GM12878 (cell line): ENCODE measurements around the gene CSNK1G2. TPM values are rescaled to one million over a fixed set of nuclear protein-coding genes. Genes with fewer than 3 reads are reported as not detected.
A peak's percentile ranks its signal among the peaks of the same experiment; 100 is the strongest.

Source experiments
- ATAC-seq: fragments of 200-7000 bp; cut with Tn5 transposase; 3 replicates; pipeline ENCODE4 v1.9.1; 2020; ENCODE audit warnings: mild to moderate bottlenecking, moderate library complexity
- BruUV-seq: library from RNA; stranded (reverse); fragments of 400-500 nt; replicated peaks from 2 replicates; lab custom pipeline; 2021; lab: Mats Ljungman, UMichigan
- CTCF ChIA-PET: fragments of 300-600 bp; sonication (Branson Sonifier 250); formaldehyde crosslinking; extraction: SDS; loops from one replicate; lab custom pipeline; 2021; ENCODE audit warnings: inconsistent platforms; lab: Yijun Ruan, JAX
- POLR2A ChIA-PET: fragments of 350-600 bp; formaldehyde crosslinking; extraction: SDS; loops from one replicate; lab custom pipeline; 2021; ENCODE audit warnings: inconsistent platforms; lab: Charles Lee
- RAD21 ChIA-PET: fragments of 300-600 bp; sonication (Branson Sonifier 250); formaldehyde crosslinking; loops from one replicate; lab custom pipeline; 2023; ENCODE audit warnings: antibody characterized with exemption; ENCODE audit not compliant: unreplicated experiment; lab: Charles Lee
- SMC1A ChIA-PET: fragments of 300-600 bp; sonication (Branson Sonifier 250); formaldehyde crosslinking; loops from one replicate; lab custom pipeline; 2023; ENCODE audit not compliant: unreplicated experiment, uncharacterized antibody; lab: Charles Lee
- DNase-seq: peaks from one replicate; pipeline ENCODE4 v3.0.0-alpha.2; 2011; ENCODE audit warnings: low read depth, low spot score
- FAIRE-seq: peaks from 3 replicates; lab custom pipeline; 2011; peaks lifted over from hg19 to GRCh38; lab: Jason Lieb, UNC
- H2AFZ ChIP-seq: 2 replicates; pipeline ENCODE4 v1.6.0; 2011; ENCODE audit warnings: low read depth, low read length, control low read depth; ENCODE audit not compliant: control insufficient read depth
- H3K27ac ChIP-seq: 2 replicates; pipeline ENCODE4 v1.5.1; 2011; ENCODE audit warnings: control low read depth; ENCODE audit not compliant: control insufficient read depth, insufficient read depth
- H3K27me3 ChIP-seq, 2 experiments: replicated peaks in 1 of 2; 2 replicates each; pipeline versions ENCODE4 v1.6.0 to v1.6.1; 2011; ENCODE audit warnings: low read length in 1 of 2; ENCODE audit not compliant: control insufficient read depth in 2 of 2, insufficient read depth in 2 of 2
- H3K36me3 ChIP-seq, 2 experiments: 2 replicates each; pipeline ENCODE4 v1.5.1; 2011; ENCODE audit warnings: low read length in 1 of 2; ENCODE audit not compliant: control insufficient read depth in 2 of 2, insufficient read depth in 2 of 2
- H3K4me1 ChIP-seq: 2 replicates; pipeline ENCODE4 v1.6.1; 2011; ENCODE audit warnings: mild to moderate bottlenecking, low read length, moderate library complexity, mixed read lengths; ENCODE audit not compliant: control insufficient read depth, insufficient read depth
- H3K4me2 ChIP-seq: 2 replicates; pipeline ENCODE4 v1.6.0; 2011; ENCODE audit warnings: control low read depth; ENCODE audit not compliant: control insufficient read depth, insufficient read depth
- H3K4me3 ChIP-seq: fragments of 200-600 bp; sonication (generic); 2 replicates; pipeline ENCODE4 v1.5.1; 2016
- H3K79me2 ChIP-seq: 2 replicates; pipeline ENCODE4 v1.6.0; 2011; ENCODE audit warnings: low read length; ENCODE audit not compliant: control insufficient read depth, insufficient read depth
- H3K9ac ChIP-seq: 2 replicates; pipeline ENCODE4 v1.8.0; 2011; ENCODE audit warnings: low read length, control low read depth, mixed read lengths; ENCODE audit not compliant: control insufficient read depth, insufficient read depth
- H3K9me3 ChIP-seq: replicated peaks from 3 replicates; pipeline ENCODE4 v1.5.1; 2011; ENCODE audit warnings: mild to moderate bottlenecking, low read length; ENCODE audit not compliant: control insufficient read depth, insufficient read depth
- H4K20me1 ChIP-seq: 2 replicates; pipeline ENCODE4 v1.6.0; 2011; ENCODE audit not compliant: control insufficient read depth, insufficient read depth
- POLR2AphosphoS2 ChIP-seq: IDR thresholded peaks from 2 replicates; pipeline ENCODE4 v1.6.1; 2011; ENCODE audit warnings: low read depth, mild to moderate bottlenecking, low read length, improper control_type of control experiment, moderate library complexity
- WGBS: methylation state at CpG from one replicate; pipeline ENCODE4 v1.1.6; 2016; ENCODE audit warnings: low lambda C conversion rate; ENCODE audit not compliant: insufficient replicate concordance, insufficient coverage; ENCODE audit errors: missing lambda C conversion rate; 5-methylcytosine and 5-hydroxymethylcytosine counted together
- in situ Hi-C: fragments of 300-500 bp; cut with MboI; formaldehyde crosslinking; loops from 9 replicates; pipeline ENCODE4 v1.14.3; 2018; ENCODE audit warnings: mixed read lengths
- intact Hi-C: fragments of 100-400 bp; cut with micrococcal nuclease; formaldehyde crosslinking; loops from one replicate; pipeline ENCODE4 v1.14.2; 2022; ENCODE audit not compliant: unreplicated experiment
- polyA plus RNA-seq, 11 experiments: library from polyadenylated mRNA; depleted of rRNA in 4 of 11; unstranded in 6 of 11; stranded (reverse) in 5 of 11; fragments of >200 nt; fragmentation: Nextera tagmentation in 4 of 11; fragmentation: Illumina TruSeq in 1 of 11; extraction: Ambion mirVana in 4 of 11; extraction: Trizol in 1 of 11; gene quantifications; 1 replicate in 1 of 11; 2 replicates in 10 of 11; pipeline versions ENCODE4 v1.2.1 to v1.2.3, GENCODE V29; 2011 to 2016; ENCODE audit warnings: inconsistent platforms in 2 of 11, missing spikeins in 2 of 11, low read depth in 1 of 11
- total RNA-seq, 4 experiments: library from RNA; depleted of rRNA in 3 of 4; stranded (reverse); fragments of >200 nt in 3 of 4; fragmentation: Illumina TruSeq in 1 of 4; extraction: Trizol in 1 of 4; gene quantifications; 2 replicates each; pipeline versions ENCODE4 v1.2.1 to v1.2.3, GENCODE V29; 2013 to 2021
- TF ChIP-seq, protein P1 (sequence below): IDR thresholded peaks from 2 replicates; pipeline ENCODE4 v1.6.1; 2012; ENCODE audit warnings: low read depth, low read length, improper control_type of control experiment
- TF ChIP-seq, protein P2 (sequence below): fragments of 450-650 bp; IDR thresholded peaks from 2 replicates; pipeline ENCODE4 v1.6.1; 2016; ENCODE audit warnings: mild to moderate bottlenecking, moderate library complexity, borderline replicate concordance

CSNK1G2 gene
- total and polyA plus RNA-seq, 10 of the 15 experiments (the other 5 are each of a cell fraction or from before 2014, with no cell fraction given): 0.64 to 109 (median 25.0) TPM

DNA sequence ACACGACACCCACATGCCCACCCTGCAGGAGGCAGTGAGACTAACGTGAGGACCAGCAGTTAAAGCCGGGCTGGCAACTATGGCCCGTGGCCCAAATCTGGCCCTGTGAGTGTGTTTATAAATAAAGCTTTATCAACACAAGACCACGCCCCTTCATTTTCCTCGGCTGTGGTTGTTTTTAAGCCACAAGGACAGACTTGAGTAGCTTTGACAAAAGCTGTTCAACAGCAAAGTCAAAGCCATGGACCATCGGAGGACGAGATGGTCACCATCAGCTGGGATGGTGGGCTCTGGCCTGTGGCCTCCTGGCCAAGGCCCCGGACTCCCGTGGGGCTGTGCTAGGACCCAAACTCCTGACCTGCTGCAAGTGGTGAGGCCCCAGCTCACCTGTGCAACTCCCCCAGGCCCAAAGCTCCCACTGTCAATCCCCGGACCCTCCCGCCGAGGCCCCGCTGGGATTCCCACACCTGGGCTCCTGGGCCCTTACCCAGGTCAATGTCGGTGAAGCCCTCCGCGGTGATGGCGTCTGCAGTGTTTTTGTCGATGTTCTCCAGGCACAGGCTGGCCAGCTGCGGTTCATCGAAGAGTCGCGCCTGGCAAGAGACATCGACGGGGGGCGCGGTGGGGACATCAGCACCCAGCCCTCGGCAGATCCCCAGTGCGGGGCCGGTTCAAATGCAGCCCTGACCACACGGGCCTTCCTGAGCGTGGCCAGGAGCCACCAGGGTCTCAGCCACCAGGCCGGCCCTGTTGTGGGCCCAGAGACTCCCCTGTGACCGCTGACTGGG is 49.5 kb downstream of the CSNK1G2 start:
- POLR2A ChIA-PET: no interaction called here
- Histone ChIP-seq H3K4me2 (no peak overlapping the region), H3K9ac (no peak overlapping the region), H3K9me3 (no peaks in the 10 kb centered on the region), H3K36me3 (peaks cover 0 to 3% of the 10 kb centered on the region in 2 experiments; a peak in 3 of 4 replicates), H3K27ac (no peak overlapping the region), H2AFZ (no peak overlapping the region), H3K27me3 (no peaks in the 10 kb centered on the region), H3K4me3 (no peak overlapping the region), H4K20me1 (no peaks in the 10 kb centered on the region), H3K79me2 (no peaks in the 10 kb centered on the region), H3K4me1 (no peaks in the 10 kb centered on the region)
- intact Hi-C loops: no loop called here
- ATAC-seq (no peak), FAIRE-seq (no peak), DNase-seq (no peak)
- RAD21 ChIA-PET: no interaction called here
- CTCF ChIA-PET: no interaction called here
- 0 out of 2 replicates have a peak, but pooled peaks have one; percentile 11 for TF ChIP-seq POLR2AphosphoS2
- TF ChIP-seq, protein P1, sequence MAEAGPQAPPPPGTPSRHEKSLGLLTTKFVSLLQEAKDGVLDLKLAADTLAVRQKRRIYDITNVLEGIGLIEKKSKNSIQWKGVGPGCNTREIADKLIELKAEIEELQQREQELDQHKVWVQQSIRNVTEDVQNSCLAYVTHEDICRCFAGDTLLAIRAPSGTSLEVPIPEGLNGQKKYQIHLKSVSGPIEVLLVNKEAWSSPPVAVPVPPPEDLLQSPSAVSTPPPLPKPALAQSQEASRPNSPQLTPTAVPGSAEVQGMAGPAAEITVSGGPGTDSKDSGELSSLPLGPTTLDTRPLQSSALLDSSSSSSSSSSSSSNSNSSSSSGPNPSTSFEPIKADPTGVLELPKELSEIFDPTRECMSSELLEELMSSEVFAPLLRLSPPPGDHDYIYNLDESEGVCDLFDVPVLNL: no peak
- TF ChIP-seq, protein P2, sequence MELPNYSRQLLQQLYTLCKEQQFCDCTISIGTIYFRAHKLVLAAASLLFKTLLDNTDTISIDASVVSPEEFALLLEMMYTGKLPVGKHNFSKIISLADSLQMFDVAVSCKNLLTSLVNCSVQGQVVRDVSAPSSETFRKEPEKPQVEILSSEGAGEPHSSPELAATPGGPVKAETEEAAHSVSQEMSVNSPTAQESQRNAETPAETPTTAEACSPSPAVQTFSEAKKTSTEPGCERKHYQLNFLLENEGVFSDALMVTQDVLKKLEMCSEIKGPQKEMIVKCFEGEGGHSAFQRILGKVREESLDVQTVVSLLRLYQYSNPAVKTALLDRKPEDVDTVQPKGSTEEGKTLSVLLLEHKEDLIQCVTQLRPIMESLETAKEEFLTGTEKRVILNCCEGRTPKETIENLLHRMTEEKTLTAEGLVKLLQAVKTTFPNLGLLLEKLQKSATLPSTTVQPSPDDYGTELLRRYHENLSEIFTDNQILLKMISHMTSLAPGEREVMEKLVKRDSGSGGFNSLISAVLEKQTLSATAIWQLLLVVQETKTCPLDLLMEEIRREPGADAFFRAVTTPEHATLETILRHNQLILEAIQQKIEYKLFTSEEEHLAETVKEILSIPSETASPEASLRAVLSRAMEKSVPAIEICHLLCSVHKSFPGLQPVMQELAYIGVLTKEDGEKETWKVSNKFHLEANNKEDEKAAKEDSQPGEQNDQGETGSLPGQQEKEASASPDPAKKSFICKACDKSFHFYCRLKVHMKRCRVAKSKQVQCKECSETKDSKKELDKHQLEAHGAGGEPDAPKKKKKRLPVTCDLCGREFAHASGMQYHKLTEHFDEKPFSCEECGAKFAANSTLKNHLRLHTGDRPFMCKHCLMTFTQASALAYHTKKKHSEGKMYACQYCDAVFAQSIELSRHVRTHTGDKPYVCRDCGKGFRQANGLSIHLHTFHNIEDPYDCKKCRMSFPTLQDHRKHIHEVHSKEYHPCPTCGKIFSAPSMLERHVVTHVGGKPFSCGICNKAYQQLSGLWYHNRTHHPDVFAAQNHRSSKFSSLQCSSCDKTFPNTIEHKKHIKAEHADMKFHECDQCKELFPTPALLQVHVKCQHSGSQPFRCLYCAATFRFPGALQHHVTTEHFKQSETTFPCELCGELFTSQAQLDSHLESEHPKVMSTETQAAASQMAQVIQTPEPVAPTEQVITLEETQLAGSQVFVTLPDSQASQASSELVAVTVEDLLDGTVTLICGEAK: peak; percentile 77
- SMC1A ChIA-PET: no interaction called here
- WGBS: 88% methylated on average over 34 of the region's 34 CpGs
- in situ Hi-C loops: no loop called here
- BruUV-seq: no TSS peak
